HG03025 (cell line): Measurements from ENCODE around the gene MBD3L4.
"Not testable (repeated sequence)": the region's sequence is repeated elsewhere in the genome, so short reads cannot be mapped to it uniquely, and the experiment has no call there.

Experiments used
- ATAC-seq: cut with Tn5 transposase; IDR thresholded peaks from one replicate; pipeline ENCODE4 v1.9.1; 2021; ENCODE audit warnings: mild to moderate bottlenecking, moderate library complexity; ENCODE audit not compliant: unreplicated experiment, low FRiP score

MBD3L4 gene

GRCh38 chr19:7051421-7051820 lies 11.4 kb upstream of the MBD3L4 start:
- not testable (repeated sequence) for ATAC-seq

DNA sequence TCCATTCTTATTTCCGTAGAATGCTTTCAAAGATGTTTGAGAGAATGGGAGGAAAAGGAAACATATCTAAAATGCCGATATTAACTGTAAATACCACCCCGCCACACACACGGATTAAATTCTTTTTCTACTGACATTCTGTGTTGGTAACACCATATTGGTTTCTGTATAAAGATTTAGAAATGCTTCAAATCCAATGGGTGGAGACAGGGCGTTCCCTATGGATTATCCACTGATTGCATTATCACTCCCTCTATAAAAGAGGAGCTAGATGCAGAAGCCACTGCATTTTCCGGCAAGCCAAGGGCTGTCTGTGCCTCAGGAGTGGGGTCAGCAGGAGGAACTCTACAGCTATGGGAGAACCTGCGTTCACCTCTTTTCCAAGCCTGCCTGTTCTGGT lies 9.0 kb upstream of the MBD3L4 start, which contains the start of gene MBD3L2:
Gene MBD3L2 (plus strand): TSS at position 301 of the 400 bp plus-strand sequence. CDS start 53 bp downstream, at position 354.
- ATAC-seq: not testable (repeated sequence)

DNA sequence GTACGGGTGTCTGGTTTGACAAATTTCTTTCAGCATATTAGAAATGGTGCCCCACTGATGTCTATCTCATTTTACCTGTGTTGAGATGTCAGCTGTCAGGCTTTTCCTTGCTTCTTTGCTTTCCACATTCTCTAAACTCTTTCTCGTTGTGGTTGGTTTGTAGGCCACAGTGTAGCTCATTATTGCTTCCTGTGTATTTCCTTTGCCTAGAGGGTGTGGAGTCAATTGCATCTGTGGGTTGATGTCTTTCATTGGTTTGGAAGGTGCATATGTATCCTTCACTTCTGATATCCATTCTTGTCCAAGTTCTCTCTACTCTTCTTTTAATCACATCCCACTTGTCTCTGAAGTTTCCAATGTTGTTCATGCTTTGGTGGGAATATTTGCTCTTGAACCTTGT lies 1.6 kb upstream of the MBD3L4 start:
- not testable (repeated sequence) for ATAC-seq

GRCh38 chr19:7030278-7030677 lies 9.7 kb downstream of the MBD3L4 start, which contains the start of gene MBD3L5:
MBD3L5 (plus strand) TSS chr19:7030578; CDS start chr19:7030612, 34 bp downstream.
- ATAC-seq: not testable (repeated sequence)

DNA sequence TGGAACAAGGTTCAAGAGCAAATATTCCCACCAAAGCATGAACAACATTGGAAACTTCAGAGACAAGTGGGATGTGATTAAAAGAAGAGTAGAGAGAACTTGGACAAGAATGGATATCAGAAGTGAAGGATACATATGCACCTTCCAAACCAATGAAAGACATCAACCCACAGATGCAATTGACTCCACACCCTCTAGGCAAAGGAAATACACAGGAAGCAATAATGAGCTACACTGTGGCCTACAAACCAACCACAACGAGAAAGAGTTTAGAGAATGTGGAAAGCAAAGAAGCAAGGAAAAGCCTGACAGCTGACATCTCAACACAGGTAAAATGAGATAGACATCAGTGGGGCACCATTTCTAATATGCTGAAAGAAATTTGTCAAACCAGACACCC lies 11.2 kb downstream of the MBD3L4 start:
- not testable (repeated sequence) for ATAC-seq

- not testable (repeated sequence) for ATAC-seq
Observed at GRCh38 chr19:7021331-7021730, 18.6 kb downstream of the MBD3L4 start, which contains the start of gene MBD3L2B. MBD3L2B (minus strand) TSS chr19:7021431; CDS start chr19:7021397, 34 bp downstream.

DNA sequence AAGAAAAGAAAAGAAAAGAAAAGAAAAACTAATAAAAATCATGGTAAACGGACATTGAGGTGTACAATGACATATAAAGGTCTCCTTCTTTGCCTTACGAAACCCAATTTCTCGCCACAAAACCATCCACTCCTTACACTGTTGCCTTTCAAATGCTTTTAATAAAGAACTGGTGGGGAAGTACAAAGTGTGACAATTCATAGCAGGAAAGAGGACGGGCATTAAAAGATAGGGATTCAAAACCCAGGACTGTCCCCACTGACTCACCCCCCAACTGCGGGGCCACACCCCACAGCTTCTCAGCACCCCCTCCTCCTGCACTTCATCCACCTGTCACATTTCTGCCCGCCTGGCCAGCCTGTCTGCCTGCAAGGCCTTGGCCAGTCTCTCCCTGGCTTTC lies 21.2 kb downstream of the MBD3L4 start:
- no peak for ATAC-seq

GRCh38 chr19:7013678-7014077 lies 26.3 kb downstream of the MBD3L4 start:
- ATAC-seq: no peak

DNA sequence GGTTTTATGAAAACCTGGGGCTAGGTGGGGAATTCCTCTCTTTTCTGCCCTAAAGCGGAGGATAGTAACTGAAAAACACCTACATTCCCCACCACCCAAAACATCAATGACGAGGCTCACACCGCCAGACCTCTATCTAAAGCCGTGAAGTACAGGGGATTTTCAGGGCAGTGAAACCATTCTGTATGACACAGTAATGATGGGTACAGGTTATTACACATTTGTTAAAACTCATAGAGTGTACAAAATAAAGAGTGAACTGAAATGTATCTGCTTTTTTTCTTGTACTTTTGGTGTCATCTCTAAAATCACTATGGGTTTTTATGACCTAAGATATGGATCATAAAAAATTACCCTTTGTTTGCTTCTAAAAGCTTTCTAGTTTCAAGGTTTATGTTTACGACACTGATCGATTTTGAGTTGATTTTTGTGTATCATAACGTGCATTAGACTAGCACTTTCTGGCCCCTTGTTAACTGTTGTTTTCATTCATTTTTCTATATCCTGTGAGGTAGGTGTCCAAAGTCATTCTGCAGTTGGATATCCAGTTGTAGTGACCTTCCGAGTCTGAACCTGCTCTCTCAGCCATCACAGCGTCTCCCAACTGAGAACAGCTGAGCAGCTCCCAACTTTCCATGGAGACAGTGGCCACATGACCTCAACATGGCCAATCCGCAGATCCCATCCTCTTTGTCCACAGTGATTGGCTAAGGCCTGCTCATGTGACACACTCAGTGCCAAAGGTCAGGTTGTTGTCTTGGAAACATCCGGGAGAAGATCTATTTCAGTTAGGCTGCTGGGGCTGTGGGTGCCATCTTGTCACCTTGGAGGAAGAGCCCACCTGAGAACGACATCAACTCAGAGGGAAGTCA lies 29.0 kb downstream of the MBD3L4 start:
- ATAC-seq: no peak

- ATAC-seq: no peak
Observed at GRCh38 chr19:7007859-7008258, 32.1 kb downstream of the MBD3L4 start.

DNA sequence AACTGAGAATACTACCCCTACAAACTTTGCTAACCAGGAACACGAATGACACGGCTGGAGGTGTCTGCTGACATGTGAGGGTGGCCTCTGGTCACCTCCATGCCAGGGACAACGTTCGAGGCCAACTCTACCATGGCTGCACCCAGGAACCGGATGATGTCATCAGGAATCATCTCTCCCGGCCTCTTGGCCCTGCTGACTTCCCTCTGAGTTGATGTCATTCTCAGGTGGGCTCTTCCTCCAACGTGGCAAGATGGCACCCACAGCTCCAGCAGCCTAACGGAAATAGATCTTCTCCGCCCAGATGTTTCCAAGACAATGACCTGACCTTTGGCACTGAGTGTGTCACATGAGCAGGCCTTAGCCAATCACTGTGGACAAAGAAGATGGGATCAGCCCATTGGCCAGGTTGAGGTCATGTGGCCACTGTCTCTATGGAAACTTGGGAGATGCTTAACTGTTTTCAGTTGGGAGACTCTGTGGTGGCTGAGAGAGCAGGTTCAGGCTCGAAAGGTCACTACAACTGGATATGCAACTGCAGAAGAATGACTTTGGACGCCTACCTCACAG lies 33.8 kb downstream of the MBD3L4 start:
- no peak for ATAC-seq

GRCh38 chr19:7004313-7004931 lies 35.6 kb downstream of the MBD3L4 start:
- ATAC-seq: no peak

GRCh38 chr19:7000816-7001215 lies 39.2 kb downstream of the MBD3L4 start:
- ATAC-seq: no peak

- no peak for ATAC-seq
Observed at GRCh38 chr19:7000333-7000732, 39.6 kb downstream of the MBD3L4 start.

DNA sequence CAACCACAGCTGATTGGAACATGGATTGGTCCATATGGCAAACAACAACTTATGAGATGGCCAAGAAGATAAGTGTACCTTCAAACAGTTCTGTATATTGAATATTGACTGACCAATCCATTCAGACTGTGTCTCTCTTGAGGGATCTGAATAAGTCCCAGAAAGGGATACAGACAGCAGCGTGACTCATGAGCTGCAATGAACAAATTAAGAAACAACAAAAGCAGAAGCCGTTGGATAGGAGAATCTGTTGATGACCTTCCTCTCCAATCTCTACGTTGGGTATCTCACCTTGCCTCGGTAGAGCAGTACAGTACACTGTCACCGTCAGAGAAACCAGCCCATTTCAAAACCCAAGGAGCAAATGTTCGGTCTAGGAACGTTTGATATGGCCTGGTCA lies 40.0 kb downstream of the MBD3L4 start:
- ATAC-seq: no peak

DNA sequence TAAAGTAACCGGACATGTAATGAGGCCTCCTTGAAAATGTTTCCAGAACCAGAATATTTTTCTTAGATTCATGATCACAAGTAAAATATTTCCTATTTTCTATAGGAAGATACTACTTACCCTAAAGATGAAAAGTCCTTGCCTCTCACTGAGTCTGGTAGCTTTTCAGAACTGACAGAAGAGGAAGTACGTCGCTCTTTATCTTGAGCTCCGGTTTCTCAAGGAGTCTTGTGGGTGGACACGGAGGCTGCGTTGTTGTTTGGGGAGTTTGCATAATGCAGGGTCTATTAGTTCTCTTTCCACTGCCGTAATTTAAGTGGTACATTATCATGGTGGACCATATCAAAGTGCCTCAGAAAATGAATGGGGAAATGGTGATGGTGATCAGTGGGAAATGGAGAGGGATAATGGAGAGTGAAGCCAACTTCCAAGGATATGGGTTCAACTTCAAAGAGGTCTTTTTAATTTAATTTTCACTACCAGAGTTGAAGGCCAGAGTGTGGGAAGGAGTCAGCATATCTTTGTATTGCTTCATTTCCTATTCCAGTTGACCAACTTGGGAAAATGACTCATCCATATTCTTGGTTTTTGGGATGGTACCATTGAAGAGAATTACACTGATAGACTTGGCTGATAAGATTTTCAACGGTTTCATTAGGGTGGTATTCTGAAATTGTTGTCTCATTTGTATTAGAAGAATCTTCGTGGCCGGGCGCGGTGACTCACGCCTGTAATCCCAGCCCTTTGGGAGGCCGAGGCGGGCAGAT lies 42.1 kb downstream of the MBD3L4 start:
- no peak for ATAC-seq

DNA sequence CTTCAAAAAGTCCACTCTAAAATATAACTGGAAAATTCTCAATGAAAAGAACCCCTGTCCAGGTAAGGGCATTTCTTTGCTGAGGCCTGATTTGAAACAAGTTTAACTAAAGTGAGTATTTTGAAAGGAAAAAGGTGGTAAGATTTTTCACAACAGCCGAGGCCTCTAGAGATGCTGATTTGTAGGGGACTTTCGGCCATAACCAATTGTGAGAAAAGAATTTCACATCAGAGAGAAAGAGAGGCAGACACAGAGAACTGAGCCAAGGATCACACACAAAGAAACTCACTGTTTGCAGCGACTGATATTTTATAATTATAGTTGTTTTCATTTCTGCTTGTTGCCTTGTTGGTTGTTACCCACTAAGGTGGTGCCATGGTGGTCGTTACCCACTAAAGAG lies 43.2 kb downstream of the MBD3L4 start:
- ATAC-seq: no peak

GRCh38 chr19:6995054-6995453 lies 44.9 kb downstream of the MBD3L4 start:
- ATAC-seq: no peak

DNA sequence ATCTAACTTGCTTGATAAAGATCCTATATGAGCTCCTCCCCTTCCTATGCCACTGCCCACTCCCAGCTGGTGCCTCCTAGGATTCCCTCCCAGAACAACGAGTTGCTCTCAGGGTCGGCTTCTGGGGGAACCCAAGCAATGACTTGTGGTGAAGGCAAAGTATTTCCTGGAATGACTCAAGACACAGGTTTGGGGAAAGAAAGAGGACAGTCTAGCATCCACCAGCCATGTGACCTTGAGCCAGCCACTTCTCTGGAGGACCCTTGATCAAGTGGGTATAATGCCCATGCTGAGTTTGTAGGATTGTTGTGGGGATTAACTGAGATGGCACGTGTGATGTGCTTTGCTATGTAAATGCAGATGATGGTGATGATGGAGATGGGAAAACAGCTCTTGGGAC lies 51.7 kb downstream of the MBD3L4 start:
- ATAC-seq: no peak

- ATAC-seq: no peak
Observed at GRCh38 chr19:6987850-6988249, 52.1 kb downstream of the MBD3L4 start.
